HG02678 (cell line): ENCODE data around the gene ADORA3.

Experiments used
- ATAC-seq: cut with Tn5 transposase; IDR thresholded peaks from one replicate; pipeline ENCODE4 v1.9.1; 2021; ENCODE audit warnings: mild to moderate bottlenecking, moderate library complexity; ENCODE audit not compliant: unreplicated experiment

The ADORA3 gene

GRCh38 chr1:111449703-111450017, 53.8 kb downstream of the ADORA3 start:
- no peak for ATAC-seq
